DMS 273 treated with DMSO at 0.1 percent for 48 hours (cell line): ENCODE data around the gene COX7A1.

Experiments used
- DNase-seq: peaks from one replicate; lab custom pipeline; 2025; lab: John Stamatoyannopoulos, UW

Gene COX7A1

DNA sequence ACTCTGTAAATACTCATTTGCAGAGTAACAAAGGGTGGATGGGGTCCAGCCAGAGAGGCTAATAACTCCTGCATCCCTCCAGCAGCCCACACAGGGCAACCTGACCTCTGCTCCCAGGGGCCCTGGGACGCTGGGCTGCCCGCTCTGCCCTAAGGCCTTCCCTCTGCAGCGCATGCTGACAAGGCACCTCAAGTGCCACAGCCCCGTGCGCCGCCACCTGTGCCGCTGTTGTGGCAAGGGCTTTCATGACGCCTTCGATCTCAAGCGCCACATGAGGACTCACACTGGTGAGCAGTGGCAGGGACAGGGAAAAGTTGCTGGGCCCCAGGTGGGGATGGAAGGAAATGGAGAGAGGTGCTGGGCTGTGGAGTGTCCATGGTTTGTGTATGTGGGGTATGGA lies 39.6 kb downstream of the COX7A1 start:
- DNase-seq: no peak

GRCh38 chr19:36111200-36111539 lies 41.1 kb downstream of the COX7A1 start:
- DNase-seq: no peak

- no peak for DNase-seq
Measured at GRCh38 chr19:36110487-36111199, 41.6 kb downstream of the COX7A1 start, which contains the start of gene OVOL3. Gene OVOL3, plus strand, starts transcription at chr19:36111143. Its CDS starts 60 bp downstream, at chr19:36111203.

DNA sequence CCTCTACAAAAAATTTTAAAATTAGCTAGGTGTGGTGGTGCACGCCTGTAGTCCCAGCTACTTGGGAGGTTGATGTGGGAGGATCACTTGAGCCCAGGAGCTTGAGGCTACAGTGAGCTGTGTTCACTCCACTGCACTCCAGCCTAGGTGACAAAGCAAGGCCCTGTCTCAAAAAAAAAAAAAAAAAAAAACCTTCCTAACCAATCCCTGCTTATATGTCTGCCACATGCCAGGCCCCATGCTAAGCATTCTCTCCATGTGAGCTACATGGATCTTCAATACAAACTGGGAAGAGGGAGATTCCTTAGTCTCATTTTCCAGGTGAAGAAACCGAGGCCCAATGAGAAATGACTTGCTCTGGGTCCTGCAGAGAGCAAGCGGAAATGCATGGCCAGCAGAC lies 43.6 kb downstream of the COX7A1 start:
- DNase-seq: no peak

GRCh38 chr19:36106991-36107390 lies 45.3 kb downstream of the COX7A1 start:
- no peak for DNase-seq

GRCh38 chr19:36106441-36106840 lies 45.8 kb downstream of the COX7A1 start:
- DNase-seq: no peak

DNA sequence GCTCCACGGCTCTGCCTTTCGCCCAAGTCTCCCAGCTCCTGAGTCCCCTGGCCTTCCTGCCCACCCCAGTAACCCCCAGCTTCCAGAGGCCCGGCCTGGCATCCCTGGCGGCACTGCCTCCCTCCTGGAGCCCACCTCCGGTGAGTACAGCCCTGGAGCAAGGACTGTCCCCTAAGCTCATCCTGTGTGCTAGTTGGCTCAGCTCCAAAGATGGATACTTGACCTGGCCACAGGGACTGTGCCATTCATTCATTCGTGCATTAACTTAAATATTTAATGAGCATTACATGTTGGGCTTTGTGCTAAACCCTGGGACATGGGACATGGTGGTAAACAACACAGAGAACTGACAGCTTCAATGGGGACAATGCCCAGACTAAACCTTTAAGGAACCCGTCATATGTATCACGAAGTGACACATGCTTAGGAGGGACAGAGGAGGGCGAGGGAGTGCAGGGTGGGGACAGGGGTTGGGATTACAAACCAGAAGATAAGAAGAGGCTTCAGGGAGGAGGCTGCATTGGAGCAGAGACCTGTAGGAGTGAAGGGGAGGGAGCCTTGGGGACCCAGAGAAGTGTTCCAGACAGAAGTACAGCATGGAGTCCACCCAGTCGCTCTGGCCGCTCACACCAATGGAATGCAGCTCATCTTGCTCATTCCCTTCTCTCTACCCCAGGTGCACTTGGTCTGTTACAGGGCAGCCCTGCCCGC lies 48.2 kb downstream of the COX7A1 start:
- no peak for DNase-seq

DNA sequence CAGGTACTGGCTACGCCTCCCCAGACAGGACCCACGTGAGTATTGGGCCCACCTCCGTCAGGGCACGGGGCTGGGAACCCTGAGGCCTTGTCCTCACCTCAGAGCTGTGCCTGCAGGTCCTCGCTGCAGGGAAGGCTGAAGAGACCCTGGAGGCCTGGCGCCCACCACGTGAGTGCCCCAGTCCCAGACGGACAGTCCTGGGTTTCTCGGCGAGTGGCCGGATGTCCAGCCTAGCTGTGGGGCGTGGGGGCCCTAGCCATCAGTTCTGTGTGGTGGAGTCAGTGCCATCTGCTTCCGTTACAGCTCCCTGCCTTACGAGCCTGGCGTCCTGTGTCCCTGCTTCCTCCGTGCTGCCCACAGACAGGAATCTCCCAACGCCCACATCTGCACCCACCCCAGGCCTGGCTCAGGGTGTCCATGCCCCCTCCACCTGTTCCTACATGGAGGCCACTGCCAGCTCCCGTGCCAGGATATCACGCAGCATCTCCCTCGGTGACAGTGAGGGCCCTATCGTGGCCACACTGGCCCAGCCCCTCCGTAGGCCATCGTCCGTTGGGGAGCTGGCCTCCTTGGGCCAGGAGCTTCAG lies 49.1 kb downstream of the COX7A1 start:
- no peak for DNase-seq

- DNase-seq: no peak
Measured at GRCh38 chr19:36101550-36102327, 50.5 kb downstream of the COX7A1 start.
